K562 (cell line): ENCODE measurements around the gene OR2J3. TPM values are rescaled to one million over a fixed set of nuclear protein-coding genes. Genes with fewer than 3 reads are reported as not detected.

Experiments
- C11orf30 ChIP-seq: fragments of 450-650 bp; IDR thresholded peaks from 2 replicates; pipeline ENCODE4 v1.6.1; 2016; ENCODE audit warnings: low read depth, mild to moderate bottlenecking
- CEBPB ChIP-seq: fragments of 450-650 bp; IDR thresholded peaks from 2 replicates; pipeline ENCODE4 v1.6.1; 2016; ENCODE audit warnings: missing genetic modification characterization, missing compliant biosample characterization
- CSDE1 ChIP-seq, 2 experiments: fragments of 450-650 bp; IDR thresholded peaks; 2 replicates each; pipeline ENCODE4 v1.6.1; 2016; ENCODE audit warnings: mild to moderate bottlenecking in 1 of 2
- E2F6 ChIP-seq, 2 experiments: IDR thresholded peaks; 2 replicates each; pipeline ENCODE4 v1.6.1; 2011; ENCODE audit warnings: borderline replicate concordance in 1 of 2, control low read depth in 1 of 2, low read depth in 1 of 2, low read length in 1 of 2, mild to moderate bottlenecking in 1 of 2, mixed read lengths in 1 of 2, moderate library complexity in 1 of 2; ENCODE audit not compliant: insufficient read depth in 1 of 2, insufficient read length in 1 of 2, poor library complexity in 1 of 2, severe bottlenecking in 1 of 2; ENCODE audit errors: extremely low read depth in 1 of 2
- ELF1 ChIP-seq: fragments of 200-800 bp; sonication (Bioruptor generic); IDR thresholded peaks from 2 replicates; pipeline ENCODE4 v1.6.1; 2016; ENCODE audit warnings: missing genetic modification characterization, missing compliant biosample characterization
- JUNB ChIP-seq: fragments of 450-650 bp; formaldehyde crosslinking; conservative IDR thresholded peaks from 2 replicates; pipeline ENCODE4 v1.4.0; 2020; ENCODE audit warnings: mild to moderate bottlenecking
- MAFF ChIP-seq: IDR thresholded peaks from 2 replicates; pipeline ENCODE4 v1.6.1; 2012; ENCODE audit warnings: low read length, improper control_type of control experiment
- MAFK ChIP-seq: IDR thresholded peaks from 2 replicates; pipeline ENCODE4 v1.6.1; 2011; ENCODE audit warnings: low read length, improper control_type of control experiment
- MECOM ChIP-seq: fragments of 250-450 bp; sonication (Bioruptor Pico); IDR thresholded peaks from 2 replicates; pipeline ENCODE4 v1.8.0; 2022; ENCODE audit warnings: inconsistent platforms
- POLR2G ChIP-seq: fragments of 200-400 bp; formaldehyde crosslinking; IDR thresholded peaks from 2 replicates; pipeline ENCODE4 v1.6.1; 2017; ENCODE audit warnings: low read depth, mild to moderate bottlenecking, antibody characterized with exemption, low read length, moderate library complexity
- RCOR1 ChIP-seq, 2 experiments: IDR thresholded peaks; 2 replicates each; pipeline ENCODE4 v1.6.1; 2012; ENCODE audit warnings: low read depth in 2 of 2, low read length in 2 of 2, borderline replicate concordance in 1 of 2, improper control_type of control experiment in 1 of 2
- RFX5 ChIP-seq: IDR thresholded peaks from 2 replicates; pipeline ENCODE4 v1.6.1; 2011; ENCODE audit warnings: low read depth, mild to moderate bottlenecking, improper control_type of control experiment, low read length
- SIRT6 ChIP-seq: IDR thresholded peaks from one replicate; pipeline ENCODE4 v1.6.1; 2012; ENCODE audit warnings: low read depth, mild to moderate bottlenecking, control low read depth, inconsistent platforms, low read length, moderate library complexity
- SMAD3 ChIP-seq: fragments of 450-650 bp; formaldehyde crosslinking; conservative IDR thresholded peaks from 2 replicates; pipeline ENCODE4 v1.4.0; 2020; ENCODE audit warnings: mild to moderate bottlenecking
- SRSF7 ChIP-seq: fragments of 200-400 bp; formaldehyde crosslinking; optimal IDR thresholded peaks from 2 replicates; pipeline ENCODE3; 2017; ENCODE audit warnings: mild to moderate bottlenecking, low read depth, low read length
- TCF3 ChIP-seq: sonication (generic); formaldehyde crosslinking; IDR thresholded peaks from 2 replicates; pipeline ENCODE4 v1.4.0; 2020; ENCODE audit warnings: mild to moderate bottlenecking, missing genetic modification reagents
- TRIM28 ChIP-seq: fragments of 450-650 bp; IDR thresholded peaks from 2 replicates; pipeline ENCODE4 v1.6.1; 2017
- ZNF133 ChIP-seq: fragments of 250-450 bp; sonication (Bioruptor Pico); IDR thresholded peaks from 2 replicates; pipeline ENCODE4 v1.4.0; 2020; ENCODE audit warnings: mild to moderate bottlenecking
- ZNF316 ChIP-seq: fragments of 450-650 bp; IDR thresholded peaks from 2 replicates; pipeline ENCODE4 v1.6.1; 2016
- ZNF586 ChIP-seq: fragments of 450-650 bp; formaldehyde crosslinking; conservative IDR thresholded peaks from 2 replicates; pipeline ENCODE4 v1.4.0; 2020; ENCODE audit warnings: mild to moderate bottlenecking, moderate library complexity
- polyA plus RNA-seq, 8 experiments: library from polyadenylated mRNA; depleted of rRNA in 4 of 8; stranded (reverse) in 5 of 8; unstranded in 3 of 8; fragments of >200 nt; fragmentation: Nextera tagmentation in 2 of 8; fragmentation: Illumina TruSeq in 1 of 8; extraction: Ambion mirVana in 2 of 8; extraction: Trizol in 1 of 8; gene quantifications; 2 replicates each; pipeline versions ENCODE4 v1.2.1 to v1.2.3, GENCODE V29; 2011 to 2014; ENCODE audit warnings: inconsistent platforms in 1 of 8, missing spikeins in 1 of 8
- total RNA-seq, 7 experiments: library from RNA; depleted of rRNA in 6 of 7; stranded (reverse); fragments of >200 nt in 6 of 7; fragmentation: Illumina TruSeq in 2 of 7; extraction: Trizol in 2 of 7; gene quantifications; 2 replicates each; pipeline versions ENCODE4 v1.2.1 to v1.2.3, GENCODE V29; 2011 to 2021; ENCODE audit warnings: low replicate concordance in 1 of 7
- TF ChIP-seq, protein P1 (sequence below): fragments of 450-650 bp; IDR thresholded peaks from 2 replicates; pipeline ENCODE4 v1.6.1; 2016; ENCODE audit warnings: low read depth

Gene OR2J3
- total and polyA plus RNA-seq, 9 of the 15 experiments (the other 6 are each of a cell fraction or from before 2014, with no cell fraction given): 0.14 to 0.17 TPM; not detected in 7

- TF ChIP-seq, protein P1, sequence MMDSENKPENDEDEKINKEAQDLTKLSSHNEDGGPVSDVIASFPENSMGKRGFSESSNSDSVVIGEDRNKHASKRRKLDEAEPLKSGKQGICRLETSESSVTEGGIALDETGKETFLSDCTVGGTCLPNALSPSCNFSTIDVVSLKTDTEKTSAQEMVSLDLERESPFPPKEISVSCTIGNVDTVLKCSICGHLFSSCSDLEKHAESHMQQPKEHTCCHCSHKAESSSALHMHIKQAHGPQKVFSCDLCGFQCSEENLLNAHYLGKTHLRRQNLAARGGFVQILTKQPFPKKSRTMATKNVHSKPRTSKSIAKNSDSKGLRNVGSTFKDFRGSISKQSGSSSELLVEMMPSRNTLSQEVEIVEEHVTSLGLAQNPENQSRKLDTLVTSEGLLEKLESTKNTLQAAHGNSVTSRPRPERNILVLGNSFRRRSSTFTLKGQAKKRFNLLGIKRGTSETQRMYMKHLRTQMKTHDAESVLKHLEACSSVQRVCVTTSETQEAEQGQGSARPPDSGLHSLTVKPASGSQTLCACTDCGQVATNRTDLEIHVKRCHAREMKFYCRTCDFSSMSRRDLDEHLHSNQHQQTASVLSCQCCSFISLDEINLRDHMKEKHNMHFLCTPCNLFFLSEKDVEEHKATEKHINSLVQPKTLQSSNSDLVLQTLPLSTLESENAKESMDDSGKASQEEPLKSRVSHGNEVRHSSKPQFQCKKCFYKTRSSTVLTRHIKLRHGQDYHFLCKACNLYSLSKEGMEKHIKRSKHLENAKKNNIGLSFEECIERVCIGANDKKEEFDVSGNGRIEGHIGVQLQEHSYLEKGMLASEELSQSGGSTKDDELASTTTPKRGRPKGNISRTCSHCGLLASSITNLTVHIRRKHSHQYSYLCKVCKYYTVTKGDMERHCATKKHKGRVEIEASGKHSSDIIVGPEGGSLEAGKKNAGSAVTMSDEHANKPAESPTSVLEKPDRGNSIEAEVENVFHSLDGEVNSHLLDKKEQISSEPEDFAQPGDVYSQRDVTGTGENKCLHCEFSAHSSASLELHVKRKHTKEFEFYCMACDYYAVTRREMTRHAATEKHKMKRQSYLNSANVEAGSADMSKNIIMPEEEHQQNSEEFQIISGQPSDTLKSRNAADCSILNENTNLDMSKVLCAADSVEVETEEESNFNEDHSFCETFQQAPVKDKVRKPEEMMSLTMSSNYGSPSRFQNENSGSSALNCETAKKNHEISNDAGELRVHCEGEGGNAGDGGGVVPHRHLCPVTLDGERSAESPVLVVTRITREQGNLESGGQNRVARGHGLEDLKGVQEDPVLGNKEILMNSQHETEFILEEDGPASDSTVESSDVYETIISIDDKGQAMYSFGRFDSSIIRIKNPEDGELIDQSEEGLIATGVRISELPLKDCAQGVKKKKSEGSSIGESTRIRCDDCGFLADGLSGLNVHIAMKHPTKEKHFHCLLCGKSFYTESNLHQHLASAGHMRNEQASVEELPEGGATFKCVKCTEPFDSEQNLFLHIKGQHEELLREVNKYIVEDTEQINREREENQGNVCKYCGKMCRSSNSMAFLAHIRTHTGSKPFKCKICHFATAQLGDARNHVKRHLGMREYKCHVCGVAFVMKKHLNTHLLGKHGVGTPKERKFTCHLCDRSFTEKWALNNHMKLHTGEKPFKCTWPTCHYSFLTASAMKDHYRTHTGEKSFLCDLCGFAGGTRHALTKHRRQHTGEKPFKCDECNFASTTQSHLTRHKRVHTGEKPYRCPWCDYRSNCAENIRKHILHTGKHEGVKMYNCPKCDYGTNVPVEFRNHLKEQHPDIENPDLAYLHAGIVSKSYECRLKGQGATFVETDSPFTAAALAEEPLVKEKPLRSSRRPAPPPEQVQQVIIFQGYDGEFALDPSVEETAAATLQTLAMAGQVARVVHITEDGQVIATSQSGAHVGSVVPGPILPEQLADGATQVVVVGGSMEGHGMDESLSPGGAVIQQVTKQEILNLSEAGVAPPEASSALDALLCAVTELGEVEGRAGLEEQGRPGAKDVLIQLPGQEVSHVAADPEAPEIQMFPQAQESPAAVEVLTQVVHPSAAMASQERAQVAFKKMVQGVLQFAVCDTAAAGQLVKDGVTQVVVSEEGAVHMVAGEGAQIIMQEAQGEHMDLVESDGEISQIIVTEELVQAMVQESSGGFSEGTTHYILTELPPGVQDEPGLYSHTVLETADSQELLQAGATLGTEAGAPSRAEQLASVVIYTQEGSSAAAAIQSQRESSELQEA: no peak
- TF ChIP-seq CEBPB (no peak), C11orf30 (peak; percentile 75), MAFF (peak; percentile 20; the same call in 1 of the 2 replicates), ZNF133 (CRISPR knock-in tag) (no peak), SMAD3 (CRISPR knock-in tag) (no peak), ELF1 (no peak), SIRT6 (no peak), E2F6 (IDR thresholded peaks at IDR 0.05; ENCODE audit: borderline replicate concordance in 1 of 2, extremely low read depth in 1 of 2, insufficient read depth in 1 of 2, insufficient read length in 1 of 2, low read depth in 1 of 2, low read length in 1 of 2, poor library complexity in 1 of 2, severe bottlenecking in 1 of 2) (no peak), TRIM28 (no peak), ZNF316 (peak; percentile 80), CSDE1 (IDR thresholded peaks at IDR 0.05) (no peak), JUNB (CRISPR knock-in tag) (no peak), RFX5 (no peak), TCF3 (CRISPR knock-in tag) (no peak), SRSF7 (no peak), ZNF586 (CRISPR knock-in tag) (no peak), POLR2G (no peak), MECOM (CRISPR knock-in tag) (no peak), RCOR1 (IDR thresholded peaks at IDR 0.05; ENCODE audit: borderline replicate concordance in 1 of 2, low read depth in 2 of 2, low read length in 2 of 2) (no peak), MAFK (peak; percentile 37; the same call in 1 of the 2 replicates)
Observed at GRCh38 chr6:29112135-29112534, 4.3 kb downstream of the OR2J3 start (continued).
